ENCODE measurements around the gene ACE2. TPM values are rescaled to one million over a fixed set of nuclear protein-coding genes. Genes with fewer than 3 reads are reported as not detected.
A peak's percentile ranks its signal among the peaks of the same experiment; 100 is the strongest.

The ACE2 gene
- total RNA-seq, 1 donor: not detected

DNA sequence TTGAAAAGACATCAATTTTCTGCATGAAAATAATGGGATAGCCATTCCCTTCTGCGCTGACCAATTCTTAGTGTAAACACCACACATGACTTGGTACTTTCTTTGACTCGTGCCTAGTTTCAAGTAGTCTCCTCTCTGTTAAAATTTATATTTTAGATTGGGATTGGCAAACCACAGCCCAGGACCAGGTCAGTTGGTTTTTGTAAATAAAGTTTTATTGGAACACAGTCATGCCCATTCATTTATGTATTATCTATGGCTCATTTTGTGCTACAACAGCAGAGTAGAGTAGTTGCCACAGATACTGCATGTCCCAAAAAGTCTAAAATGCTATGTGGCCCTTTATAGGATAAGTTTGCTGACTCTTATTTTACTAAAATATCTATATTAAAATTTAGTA lies 53.4 kb downstream of the ACE2 start:
- DNase-seq (ENCODE audit: low read depth): no peak
- H3K4me3 ChIP-seq (ENCODE audit: low read depth, low read length): no peak overlapping the region
- TF ChIP-seq, protein P1, sequence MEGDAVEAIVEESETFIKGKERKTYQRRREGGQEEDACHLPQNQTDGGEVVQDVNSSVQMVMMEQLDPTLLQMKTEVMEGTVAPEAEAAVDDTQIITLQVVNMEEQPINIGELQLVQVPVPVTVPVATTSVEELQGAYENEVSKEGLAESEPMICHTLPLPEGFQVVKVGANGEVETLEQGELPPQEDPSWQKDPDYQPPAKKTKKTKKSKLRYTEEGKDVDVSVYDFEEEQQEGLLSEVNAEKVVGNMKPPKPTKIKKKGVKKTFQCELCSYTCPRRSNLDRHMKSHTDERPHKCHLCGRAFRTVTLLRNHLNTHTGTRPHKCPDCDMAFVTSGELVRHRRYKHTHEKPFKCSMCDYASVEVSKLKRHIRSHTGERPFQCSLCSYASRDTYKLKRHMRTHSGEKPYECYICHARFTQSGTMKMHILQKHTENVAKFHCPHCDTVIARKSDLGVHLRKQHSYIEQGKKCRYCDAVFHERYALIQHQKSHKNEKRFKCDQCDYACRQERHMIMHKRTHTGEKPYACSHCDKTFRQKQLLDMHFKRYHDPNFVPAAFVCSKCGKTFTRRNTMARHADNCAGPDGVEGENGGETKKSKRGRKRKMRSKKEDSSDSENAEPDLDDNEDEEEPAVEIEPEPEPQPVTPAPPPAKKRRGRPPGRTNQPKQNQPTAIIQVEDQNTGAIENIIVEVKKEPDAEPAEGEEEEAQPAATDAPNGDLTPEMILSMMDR (IDR thresholded peaks at IDR 0.05; ENCODE audit: insufficient read depth, low read depth, low read length): no peak

DNA sequence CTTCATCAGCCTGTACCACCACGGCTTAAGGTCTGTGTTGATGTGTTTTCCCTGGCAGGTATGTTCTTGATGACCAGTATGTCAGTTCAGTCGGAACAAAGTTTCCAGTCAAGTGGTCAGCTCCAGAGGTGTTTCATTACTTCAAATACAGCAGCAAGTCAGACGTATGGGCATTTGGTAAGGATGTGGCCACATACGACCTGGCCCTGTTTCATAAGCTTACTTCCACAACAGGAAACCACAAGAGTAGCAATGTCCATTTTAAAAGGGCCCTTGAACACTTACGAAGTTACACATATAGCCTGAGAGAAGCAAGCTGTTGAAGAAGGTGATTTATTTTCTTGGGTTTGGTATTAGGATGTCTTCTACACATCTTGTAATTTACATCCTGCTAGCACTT lies 54.0 kb downstream of the ACE2 start:
- DNase-seq (ENCODE audit: low read depth): no peak
- H3K4me3 ChIP-seq (ENCODE audit: low read depth, low read length): no peak overlapping the region
- TF ChIP-seq, protein P1 (IDR thresholded peaks at IDR 0.05; ENCODE audit: insufficient read depth, low read depth, low read length): no peak

DNA sequence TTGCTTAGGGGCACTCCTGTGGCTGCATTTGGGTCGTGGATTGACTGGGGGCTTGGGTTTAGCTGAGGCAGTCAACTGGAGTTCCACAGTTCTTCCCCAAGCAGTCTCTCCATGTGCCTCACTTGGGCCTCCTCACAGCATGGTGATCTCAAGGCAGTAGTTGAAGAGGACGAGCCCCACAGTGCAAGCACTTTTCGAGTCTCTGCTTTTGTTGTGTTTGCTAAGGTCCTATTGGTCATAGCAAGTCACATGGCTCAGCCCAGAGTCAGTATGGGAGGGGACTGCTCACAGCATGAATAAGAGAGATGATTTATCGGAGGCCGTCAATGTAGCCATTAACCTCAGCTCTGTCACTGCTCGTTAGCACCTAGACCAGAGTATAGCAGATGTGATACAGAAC lies 70.4 kb downstream of the ACE2 start:
- H3K4me3 ChIP-seq (ENCODE audit: low read depth, low read length): no peak overlapping the region
- no peak for DNase-seq (ENCODE audit: low read depth)
- TF ChIP-seq, protein P1 (IDR thresholded peaks at IDR 0.05; ENCODE audit: insufficient read depth, low read depth, low read length): no peak

DNA sequence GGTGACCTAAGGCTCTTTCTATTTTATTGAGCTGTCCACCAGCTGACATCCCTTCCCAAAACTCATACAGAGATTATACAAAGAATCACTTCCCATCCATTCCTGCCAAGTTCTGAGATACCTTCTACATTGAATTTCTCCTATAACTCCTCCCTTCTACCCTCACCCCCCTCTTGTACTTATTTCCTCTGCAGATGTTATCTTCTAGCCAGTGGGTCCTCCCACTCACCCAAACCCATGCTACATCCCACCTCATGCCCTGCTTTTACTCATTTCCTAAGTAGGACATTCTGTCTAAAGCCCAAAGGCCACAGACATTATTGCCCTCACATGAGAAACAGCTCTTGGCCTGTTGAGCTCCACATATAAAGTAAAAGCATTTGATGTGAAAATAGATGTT lies 71.6 kb downstream of the ACE2 start:
- DNase-seq (ENCODE audit: low read depth): no peak
- H3K4me3 ChIP-seq (ENCODE audit: low read depth, low read length): no peak overlapping the region
- TF ChIP-seq, protein P1 (IDR thresholded peaks at IDR 0.05; ENCODE audit: insufficient read depth, low read depth, low read length): no peak

DNA sequence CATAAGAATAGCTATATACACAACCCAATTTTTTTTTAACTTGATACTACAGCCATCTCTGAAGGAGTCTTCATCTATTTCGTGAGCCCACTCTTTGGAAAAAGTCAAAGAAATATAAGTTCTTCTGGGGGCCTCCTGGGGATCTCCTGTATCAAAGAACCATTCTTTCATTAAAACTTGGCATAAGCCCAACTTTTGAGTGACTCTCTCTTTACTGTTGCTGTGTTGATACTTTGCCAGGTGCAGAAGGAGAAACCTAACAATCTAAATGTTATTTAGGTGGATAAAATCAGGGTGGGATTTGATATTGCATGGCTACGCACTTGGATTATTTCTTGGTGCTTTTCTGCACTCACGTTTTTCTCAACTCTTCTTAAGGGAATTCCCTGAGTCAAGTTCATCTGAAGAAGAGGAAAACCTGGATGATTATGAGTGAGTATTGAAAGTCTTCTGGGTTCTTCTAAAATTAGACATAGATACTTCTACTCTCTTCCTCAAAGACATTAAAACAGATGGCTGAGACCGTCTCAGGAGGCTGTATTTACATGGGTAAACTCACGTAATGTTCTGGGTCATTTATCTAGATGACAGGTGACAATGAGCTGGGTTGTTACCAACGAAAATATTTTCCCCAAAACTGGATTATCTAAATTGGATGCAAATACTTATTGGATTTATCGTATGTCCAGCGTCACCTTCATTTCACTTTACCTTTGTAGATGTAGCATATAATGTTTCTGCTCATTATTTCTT lies 74.9 kb downstream of the ACE2 start:
- TF ChIP-seq, protein P1 (IDR thresholded peaks at IDR 0.05; ENCODE audit: insufficient read depth, low read depth, low read length): no peak
- no peak for DNase-seq (ENCODE audit: low read depth)
- H3K4me3 ChIP-seq (ENCODE audit: low read depth, low read length): no peak overlapping the region

DNA sequence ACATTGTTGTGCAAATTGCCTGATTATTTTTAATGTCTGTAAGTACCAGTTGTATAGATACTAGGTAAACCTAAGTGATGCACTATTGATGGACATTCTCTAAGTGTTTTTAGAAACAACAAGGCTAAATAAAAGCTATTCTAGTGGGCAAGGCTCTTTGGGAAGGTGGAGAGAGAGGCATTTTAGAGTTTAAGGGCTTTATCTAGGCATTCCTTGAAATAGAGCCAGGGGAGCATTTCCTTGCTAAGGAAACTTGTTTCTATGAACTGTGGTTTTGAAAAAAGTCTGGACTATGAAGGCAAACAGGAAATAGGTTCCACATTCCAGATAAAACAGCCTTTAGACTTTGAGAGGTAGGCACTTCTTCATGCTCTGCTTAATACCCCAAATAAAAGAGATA lies 76.3 kb downstream of the ACE2 start:
- no peak overlapping the region for H3K4me3 ChIP-seq (ENCODE audit: low read depth, low read length)
- TF ChIP-seq, protein P1 (IDR thresholded peaks at IDR 0.05; ENCODE audit: insufficient read depth, low read depth, low read length): no peak
- peak; percentile 60 for DNase-seq (ENCODE audit: low read depth)

DNA sequence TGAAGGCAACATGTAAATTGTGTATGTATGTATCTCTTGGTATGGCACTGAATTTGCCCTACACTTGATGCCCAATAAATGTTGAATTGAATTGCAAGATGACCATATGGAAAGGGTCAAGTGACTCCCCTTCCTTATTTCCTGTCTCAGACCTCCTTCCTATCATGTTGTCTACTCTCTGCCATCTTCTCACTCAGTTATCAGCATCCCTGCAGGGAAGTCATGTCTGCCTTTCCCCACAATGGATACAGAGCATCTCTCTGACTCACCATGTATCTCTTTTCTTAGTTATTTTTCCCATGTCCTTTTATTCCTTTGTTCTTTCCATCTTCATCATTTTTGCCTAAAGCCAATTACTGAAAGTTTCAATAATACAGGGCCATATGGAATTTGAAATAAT lies 77.7 kb downstream of the ACE2 start:
- H3K4me3 ChIP-seq (ENCODE audit: low read depth, low read length): no peak overlapping the region
- TF ChIP-seq, protein P1 (IDR thresholded peaks at IDR 0.05; ENCODE audit: insufficient read depth, low read depth, low read length): no peak
- DNase-seq (ENCODE audit: low read depth): no peak
